ENCODE measurements around the gene ST3GAL4. TPM values are rescaled to one million over a fixed set of nuclear protein-coding genes. Genes with fewer than 3 reads are reported as not detected.

ST3GAL4 gene
- total RNA-seq, 1 experiment from 2014 or later = 13.6 TPM

- Histone ChIP-seq H3K9ac (ENCODE audit: extremely low read depth, insufficient read length, low read length) (no peak overlapping the region), H3K18ac (ENCODE audit: insufficient read length, low read depth, low read length) (no peak overlapping the region), H2BK120ac (ENCODE audit: low read depth, low read length, poor library complexity, severe bottlenecking) (no peak overlapping the region), H3K4me2 (ENCODE audit: insufficient read depth, insufficient read length, low read length) (no peak overlapping the region), H3K27ac (ENCODE audit: insufficient read length, low read depth, low read length) (no peak overlapping the region), H2BK15ac (ENCODE audit: low read depth, low read length) (no peak overlapping the region), H3K27me3 (ENCODE audit: insufficient read depth, low read length) (no peaks in the 10 kb centered on the region), H3K14ac (ENCODE audit: insufficient read depth, low read length) (no peak overlapping the region), H3K4me1 (ENCODE audit: insufficient read depth, low read length) (peaks cover 3% of the 10 kb centered on the region; the same call in 1 of the 2 replicates), H4K20me1 (ENCODE audit: control insufficient read depth, insufficient read depth, insufficient read length) (no peaks in the 10 kb centered on the region), H4K8ac (replicated peaks; ENCODE audit: insufficient read length, low read depth, low read length) (no peak overlapping the region), H3T11ph (ENCODE audit: low read length) (no peak overlapping the region), H2BK20ac (ENCODE audit: low read depth, low read length, poor library complexity, severe bottlenecking) (no peak overlapping the region), H2BK5ac (ENCODE audit: insufficient read length, low read length) (no peak overlapping the region), H4K91ac (ENCODE audit: insufficient read length, low read depth, low read length) (no peak overlapping the region), H3K9me3 (ENCODE audit: control insufficient read depth, low read depth, low read length) (no peaks in the 10 kb centered on the region), H3K4ac (ENCODE audit: low read depth, low read length) (no peak overlapping the region), H2BK12ac (ENCODE audit: insufficient read length, low read depth, low read length) (no peak overlapping the region), H3K79me2 (ENCODE audit: insufficient read depth, low read length) (no peaks in the 10 kb centered on the region), H3K79me1 (ENCODE audit: insufficient read depth, low read depth, low read length, poor library complexity, severe bottlenecking) (no peaks in the 10 kb centered on the region), H2AFZ (ENCODE audit: low read length) (no peak overlapping the region), H3K23me2 (ENCODE audit: insufficient read length, low read depth, low read length, poor library complexity, severe bottlenecking) (peaks cover 7% of the 10 kb centered on the region), H3K23ac (ENCODE audit: insufficient read length, low read depth, low read length) (no peak overlapping the region), H2AK5ac (ENCODE audit: insufficient read length, low read length) (no peak overlapping the region), H3K56ac (ENCODE audit: insufficient read length, low read depth, low read length) (no peak overlapping the region), H4K5ac (ENCODE audit: insufficient read length, low read depth, low read length) (no peak overlapping the region)
- no peaks in the 10 kb centered on the region for H3K9me3 Mint-ChIP-seq
- DNase-seq = peak; percentile 52
- H3K36me3 Mint-ChIP-seq (ENCODE audit: insufficient read depth in 1 of 3, low read depth in 3 of 3) = peaks cover 14 to 39% (median 36%) of the 10 kb centered on the region in 3 experiments; a peak in 6 of 7 replicates
- no CpG with 5 or more reads among the region's 5 CpGs for WGBS (ENCODE audit: extremely low coverage, insufficient read length, low lambda C conversion rate)
- no peaks in the 10 kb centered on the region for H3K27me3 Mint-ChIP-seq (ENCODE audit: low read depth)
- H3K27ac Mint-ChIP-seq = peak overlapping the region in 1 of 3 experiments; percentile 88; a peak in 1 of 7 replicates
- no peak overlapping the region for H3K4me3 Mint-ChIP-seq
- TF ChIP-seq CTCF (conservative IDR thresholded peaks at IDR 0.05) = peak; percentile 67
- H3K4me1 Mint-ChIP-seq = peaks cover 10 to 18% of the 10 kb centered on the region in 2 experiments
Measured at GRCh38 chr11:126307706-126308105, 47.8 kb upstream of the ST3GAL4 start.

Data from H9 (cell line).